Measurements from ENCODE around the gene TPCN2. TPM values are rescaled to one million over a fixed set of nuclear protein-coding genes. Genes with fewer than 3 reads are reported as not detected.

The TPCN2 gene
- total and polyA plus RNA-seq, 2 donors from 2014 or later = 12.9 to 22.4 TPM

DNA sequence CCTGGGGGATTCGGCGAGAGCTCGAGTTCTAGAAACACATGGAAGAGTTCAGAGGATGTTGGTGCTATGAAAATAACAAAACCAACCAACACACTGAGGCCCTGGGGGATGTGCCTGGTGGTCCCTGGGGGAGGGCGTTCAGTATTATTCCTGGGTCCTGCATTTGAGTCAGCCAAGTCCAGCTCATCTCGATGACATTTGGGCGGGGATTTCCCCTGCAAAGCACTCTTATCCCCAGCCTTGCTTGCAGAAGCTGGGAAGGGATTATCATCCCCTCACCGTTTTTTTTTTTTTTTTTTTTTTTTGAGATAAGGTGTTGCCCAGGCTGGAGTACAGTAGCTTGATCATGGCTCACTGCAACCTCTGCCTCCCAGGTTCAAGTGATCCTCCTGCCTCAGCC is 104.9 kb downstream of the TPCN2 start:
- TF ChIP-seq, protein P1, sequence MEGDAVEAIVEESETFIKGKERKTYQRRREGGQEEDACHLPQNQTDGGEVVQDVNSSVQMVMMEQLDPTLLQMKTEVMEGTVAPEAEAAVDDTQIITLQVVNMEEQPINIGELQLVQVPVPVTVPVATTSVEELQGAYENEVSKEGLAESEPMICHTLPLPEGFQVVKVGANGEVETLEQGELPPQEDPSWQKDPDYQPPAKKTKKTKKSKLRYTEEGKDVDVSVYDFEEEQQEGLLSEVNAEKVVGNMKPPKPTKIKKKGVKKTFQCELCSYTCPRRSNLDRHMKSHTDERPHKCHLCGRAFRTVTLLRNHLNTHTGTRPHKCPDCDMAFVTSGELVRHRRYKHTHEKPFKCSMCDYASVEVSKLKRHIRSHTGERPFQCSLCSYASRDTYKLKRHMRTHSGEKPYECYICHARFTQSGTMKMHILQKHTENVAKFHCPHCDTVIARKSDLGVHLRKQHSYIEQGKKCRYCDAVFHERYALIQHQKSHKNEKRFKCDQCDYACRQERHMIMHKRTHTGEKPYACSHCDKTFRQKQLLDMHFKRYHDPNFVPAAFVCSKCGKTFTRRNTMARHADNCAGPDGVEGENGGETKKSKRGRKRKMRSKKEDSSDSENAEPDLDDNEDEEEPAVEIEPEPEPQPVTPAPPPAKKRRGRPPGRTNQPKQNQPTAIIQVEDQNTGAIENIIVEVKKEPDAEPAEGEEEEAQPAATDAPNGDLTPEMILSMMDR (IDR thresholded peaks at IDR 0.05; ENCODE audit: borderline replicate concordance, extremely low read depth, insufficient read depth) = no peak
- Histone ChIP-seq H3K27ac (ENCODE audit: low read depth in 2 of 2, low read length in 2 of 2) (no peak overlapping the region), H3K36me3 (ENCODE audit: control insufficient read depth in 2 of 3, insufficient read depth in 3 of 3, low read length in 3 of 3) (no peaks in the 10 kb centered on the region), H3K4me3 (ENCODE audit: low read length in 3 of 3) (no peak overlapping the region), H3K27me3 (ENCODE audit: control insufficient read depth, insufficient read depth, low read length) (no peaks in the 10 kb centered on the region), H3K9ac (ENCODE audit: low read length in 3 of 3) (no peak overlapping the region), H3K4me1 (ENCODE audit: control insufficient read depth in 2 of 3, insufficient read depth in 2 of 3, low read depth in 1 of 3, low read length in 3 of 3) (peaks cover 0 to 2% (median 0%) of the 10 kb centered on the region in 3 donors), H3K9me3 (ENCODE audit: control insufficient read depth in 2 of 3, insufficient read depth in 1 of 3, low read length in 3 of 3) (no peaks in the 10 kb centered on the region)
- no peak for DNase-seq
- intact Hi-C loops (cut with DNase I) = no loop called here
- FAIRE-seq = no peak

DNA sequence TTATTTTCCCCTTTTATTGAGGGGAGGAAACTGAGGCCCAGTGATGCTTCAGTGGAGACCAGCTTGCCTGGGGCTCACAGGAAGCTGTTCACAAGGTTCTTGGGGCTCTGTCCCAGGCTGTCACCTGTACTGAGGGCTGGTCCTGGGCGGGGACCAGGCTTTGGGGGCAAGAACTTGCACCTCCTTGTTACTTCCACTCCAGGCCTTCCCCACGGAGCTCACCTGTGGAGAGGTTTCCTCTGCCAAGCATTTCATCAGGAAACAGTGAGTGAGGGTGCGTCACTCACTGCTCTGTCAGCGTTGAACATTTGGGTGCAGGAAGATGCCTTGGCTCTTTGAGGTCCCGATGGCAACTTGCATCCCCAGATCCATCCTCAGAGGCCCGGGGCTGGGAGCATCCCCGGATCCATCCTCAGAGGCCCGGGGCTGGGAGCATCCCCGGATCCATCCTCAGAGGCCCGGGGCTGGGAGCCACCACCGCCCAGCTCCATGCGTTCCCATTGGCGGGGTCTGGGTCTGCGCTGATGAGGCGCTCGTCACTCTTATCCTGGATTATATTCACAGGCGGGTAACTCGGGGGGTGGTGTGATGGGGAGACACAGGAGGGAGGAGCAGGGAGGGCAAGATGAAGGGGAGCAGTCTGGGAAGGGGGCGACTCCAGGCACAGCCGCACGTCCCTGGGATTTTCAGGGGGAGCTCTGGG is 105.6 kb downstream of the TPCN2 start:
- intact Hi-C loops (cut with DNase I) = no loop called here
- TF ChIP-seq, protein P1 (IDR thresholded peaks at IDR 0.05; ENCODE audit: borderline replicate concordance, extremely low read depth, insufficient read depth) = no peak
- Histone ChIP-seq H3K36me3 (ENCODE audit: control insufficient read depth in 2 of 3, insufficient read depth in 3 of 3, low read length in 3 of 3) (no peaks in the 10 kb centered on the region), H3K4me3 (ENCODE audit: low read length in 3 of 3) (no peak overlapping the region), H3K9me3 (ENCODE audit: control insufficient read depth in 2 of 3, insufficient read depth in 1 of 3, low read length in 3 of 3) (no peaks in the 10 kb centered on the region), H3K9ac (ENCODE audit: low read length in 3 of 3) (no peak overlapping the region), H3K27ac (ENCODE audit: low read depth in 2 of 2, low read length in 2 of 2) (no peak overlapping the region), H3K4me1 (ENCODE audit: control insufficient read depth in 2 of 3, insufficient read depth in 2 of 3, low read depth in 1 of 3, low read length in 3 of 3) (peaks cover 0 to 2% (median 0%) of the 10 kb centered on the region in 3 donors), H3K27me3 (ENCODE audit: control insufficient read depth, insufficient read depth, low read length) (no peaks in the 10 kb centered on the region)
- FAIRE-seq (no peak), DNase-seq (no peak)

DNA sequence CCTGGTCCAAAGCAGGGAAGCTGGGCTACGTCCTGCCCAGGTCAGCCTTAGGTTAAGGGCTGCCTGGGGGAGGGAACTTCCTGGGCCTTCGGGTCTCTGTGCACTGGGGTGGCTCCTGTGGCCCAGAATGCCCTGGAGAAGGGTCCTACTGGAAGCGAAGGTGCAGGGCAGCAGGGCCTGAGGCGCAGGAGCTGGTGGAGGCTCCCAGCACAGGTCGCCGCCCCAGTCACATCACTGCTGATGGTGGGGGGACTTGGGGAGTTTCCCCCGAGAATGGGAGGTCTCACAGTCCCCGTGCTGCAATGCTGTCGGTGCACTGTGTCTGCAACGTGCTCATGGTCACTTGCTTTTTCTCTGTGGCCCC is 106.2 kb downstream of the TPCN2 start:
- TF ChIP-seq, protein P1 (IDR thresholded peaks at IDR 0.05; ENCODE audit: borderline replicate concordance, extremely low read depth, insufficient read depth) = no peak
- Histone ChIP-seq H3K36me3 (ENCODE audit: control insufficient read depth in 2 of 3, insufficient read depth in 3 of 3, low read length in 3 of 3) (no peaks in the 10 kb centered on the region), H3K9ac (ENCODE audit: low read length in 3 of 3) (no peak overlapping the region), H3K4me1 (ENCODE audit: control insufficient read depth in 2 of 3, insufficient read depth in 2 of 3, low read depth in 1 of 3, low read length in 3 of 3) (peaks cover 0 to 2% (median 0%) of the 10 kb centered on the region in 3 donors), H3K9me3 (ENCODE audit: control insufficient read depth in 2 of 3, insufficient read depth in 1 of 3, low read length in 3 of 3) (no peaks in the 10 kb centered on the region), H3K27ac (ENCODE audit: low read depth in 2 of 2, low read length in 2 of 2) (no peak overlapping the region), H3K4me3 (ENCODE audit: low read length in 3 of 3) (no peak overlapping the region), H3K27me3 (ENCODE audit: control insufficient read depth, insufficient read depth, low read length) (no peaks in the 10 kb centered on the region)
- intact Hi-C loops (cut with DNase I) = no loop called here
- DNase-seq (no peak), FAIRE-seq (no peak)
